Spleen (tissue), 7 donors: ENCODE measurements around the gene ANKRD24.

Experiments used
- POLR2A ChIP-seq, 3 donors: fragments of 450-650 bp; IDR thresholded peaks; one replicate each; pipeline ENCODE4 v1.5.1; 2017; ENCODE audit warnings: antibody characterized with exemption in 3 of 3, mild to moderate bottlenecking in 1 of 3
- POLR2AphosphoS5 ChIP-seq, 3 donors: sonication (generic); formaldehyde crosslinking; IDR thresholded peaks; one replicate each; pipeline ENCODE4 v1.5.1; 2017; ENCODE audit warnings: antibody characterized with exemption in 3 of 3
- TF ChIP-seq, protein P1 (sequence below), 11 experiments: fragments of 200-600 bp in 7 of 11; fragments of 450-650 bp in 4 of 11; sonication (generic) in 4 of 11; IDR thresholded peaks in 8 of 11; conservative IDR thresholded peaks in 3 of 11; 1 replicate in 7 of 11; 2 replicates in 4 of 11; pipeline versions ENCODE4 v1.4.0 to v1.8.0; 2016 to 2021; ENCODE audit warnings: antibody characterized with exemption in 11 of 11, inconsistent platforms in 4 of 11, mild to moderate bottlenecking in 1 of 11
- donor health status: DM: no; HTN: no; CAD: no; lungs with moderate emphysema.
- donor health status: DM: no; HTN: no; CAD: no.
- donor health status: DM: no; HTN: no; CAD: no.

DNA sequence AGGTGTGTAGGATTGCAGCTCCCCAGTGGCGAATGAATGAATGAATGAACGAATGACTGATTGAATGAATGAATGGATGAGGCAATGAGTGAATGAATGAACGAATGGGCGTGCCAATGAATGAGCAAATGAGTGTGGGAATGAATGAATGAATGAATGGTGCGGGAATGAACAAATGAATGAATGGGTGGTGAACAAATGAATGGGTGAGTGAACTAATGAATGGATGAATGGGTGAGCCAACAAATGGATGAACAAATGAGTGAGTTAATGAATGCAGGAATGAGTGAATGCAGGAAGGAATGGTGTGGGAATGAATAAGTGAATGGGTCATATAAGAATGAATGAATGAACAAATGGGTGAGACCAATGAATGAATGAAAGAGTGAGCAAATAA is 14.7 kb downstream of the ANKRD24 start:
- TF ChIP-seq POLR2AphosphoS5 (IDR thresholded peaks at IDR 0.05), result no peak
- TF ChIP-seq POLR2A (IDR thresholded peaks at IDR 0.05), result no peak
- TF ChIP-seq, protein P1, sequence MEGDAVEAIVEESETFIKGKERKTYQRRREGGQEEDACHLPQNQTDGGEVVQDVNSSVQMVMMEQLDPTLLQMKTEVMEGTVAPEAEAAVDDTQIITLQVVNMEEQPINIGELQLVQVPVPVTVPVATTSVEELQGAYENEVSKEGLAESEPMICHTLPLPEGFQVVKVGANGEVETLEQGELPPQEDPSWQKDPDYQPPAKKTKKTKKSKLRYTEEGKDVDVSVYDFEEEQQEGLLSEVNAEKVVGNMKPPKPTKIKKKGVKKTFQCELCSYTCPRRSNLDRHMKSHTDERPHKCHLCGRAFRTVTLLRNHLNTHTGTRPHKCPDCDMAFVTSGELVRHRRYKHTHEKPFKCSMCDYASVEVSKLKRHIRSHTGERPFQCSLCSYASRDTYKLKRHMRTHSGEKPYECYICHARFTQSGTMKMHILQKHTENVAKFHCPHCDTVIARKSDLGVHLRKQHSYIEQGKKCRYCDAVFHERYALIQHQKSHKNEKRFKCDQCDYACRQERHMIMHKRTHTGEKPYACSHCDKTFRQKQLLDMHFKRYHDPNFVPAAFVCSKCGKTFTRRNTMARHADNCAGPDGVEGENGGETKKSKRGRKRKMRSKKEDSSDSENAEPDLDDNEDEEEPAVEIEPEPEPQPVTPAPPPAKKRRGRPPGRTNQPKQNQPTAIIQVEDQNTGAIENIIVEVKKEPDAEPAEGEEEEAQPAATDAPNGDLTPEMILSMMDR (IDR thresholded peaks at IDR 0.05 in 8 of 11, conservative IDR thresholded peaks at IDR 0.05 in 3 of 11), result no peak
